GM18505 (cell line): Measurements from ENCODE around the gene ANKHD1.

Experiments used
- ATAC-seq: cut with Tn5 transposase; IDR thresholded peaks from one replicate; pipeline ENCODE4 v1.9.1; 2021; ENCODE audit not compliant: unreplicated experiment
- POLR2A ChIP-seq: IDR thresholded peaks from 4 replicates; pipeline ENCODE4 v1.6.1; 2011; ENCODE audit warnings: borderline replicate concordance; ENCODE audit not compliant: insufficient read depth, insufficient read length; ENCODE audit errors: extremely low read depth

Gene ANKHD1

GRCh38 chr5:140550147-140551079 is 148.8 kb downstream of the ANKHD1 start:
- TF ChIP-seq POLR2A: no peak
- no peak for ATAC-seq

GRCh38 chr5:140551872-140552271 is 150.2 kb downstream of the ANKHD1 start:
- ATAC-seq: no peak
- no peak for TF ChIP-seq POLR2A

GRCh38 chr5:140553657-140554056 is 152.0 kb downstream of the ANKHD1 start:
- TF ChIP-seq POLR2A: no peak
- no peak for ATAC-seq

GRCh38 chr5:140554454-140554853 is 152.8 kb downstream of the ANKHD1 start:
- no peak for TF ChIP-seq POLR2A
- ATAC-seq: no peak

- TF ChIP-seq POLR2A: no peak
- no peak for ATAC-seq
Measured at GRCh38 chr5:140555747-140556312, 154.2 kb downstream of the ANKHD1 start.

- no peak for ATAC-seq
- no peak for TF ChIP-seq POLR2A
Measured at GRCh38 chr5:140556438-140556837, 154.8 kb downstream of the ANKHD1 start.

GRCh38 chr5:140557136-140557805 is 155.6 kb downstream of the ANKHD1 start, which contains the start of gene SRA1:
SRA1 (minus strand) TSS chr5:140557473; CDS start chr5:140557452, 21 bp downstream.
- TF ChIP-seq POLR2A: peak; percentile 98
- ATAC-seq: peak; percentile 95

GRCh38 chr5:140557965-140558364 is 156.3 kb downstream of the ANKHD1 start:
- no peak for TF ChIP-seq POLR2A
- ATAC-seq: no peak

GRCh38 chr5:140558542-140558941 is 156.9 kb downstream of the ANKHD1 start:
- ATAC-seq: no peak
- TF ChIP-seq POLR2A: no peak

- ATAC-seq: no peak
- no peak for TF ChIP-seq POLR2A
Measured at GRCh38 chr5:140560227-140560626, 158.6 kb downstream of the ANKHD1 start.

GRCh38 chr5:140561753-140562523 is 160.3 kb downstream of the ANKHD1 start:
- no peak for TF ChIP-seq POLR2A
- ATAC-seq: no peak

GRCh38 chr5:140563596-140563995 is 162.0 kb downstream of the ANKHD1 start:
- TF ChIP-seq POLR2A: no peak
- ATAC-seq: no peak
